IPS DF 6.9 (cell line): Measurements from ENCODE around the gene ZNF598.

Experiments
- DNase-seq: peaks from one replicate; pipeline ENCODE4 v3.0.0-alpha.2; 2013; ENCODE audit warnings: low read depth, low spot score
- H3K27ac ChIP-seq: one replicate; pipeline ENCODE4 v1.5.1; 2013; ENCODE audit warnings: low read length, control low read depth
- H3K27me3 ChIP-seq: 2 replicates; pipeline ENCODE4 v1.6.1; 2013; ENCODE audit warnings: mild to moderate bottlenecking, low read length; ENCODE audit not compliant: control insufficient read depth, insufficient read depth
- H3K36me3 ChIP-seq: 2 replicates; pipeline ENCODE4 v1.6.1; 2013; ENCODE audit warnings: low read length; ENCODE audit not compliant: control insufficient read depth, insufficient read depth
- H3K4me1 ChIP-seq: 2 replicates; pipeline ENCODE4 v1.6.1; 2013; ENCODE audit warnings: low read length; ENCODE audit not compliant: control insufficient read depth, insufficient read depth
- H3K4me3 ChIP-seq: 2 replicates; pipeline ENCODE4 v1.5.1; 2013; ENCODE audit warnings: mild to moderate bottlenecking, low read length
- H3K9me3 ChIP-seq: 2 replicates; pipeline ENCODE4 v1.6.1; 2013; ENCODE audit warnings: low read length, inconsistent platforms; ENCODE audit not compliant: control insufficient read depth, insufficient read depth
- WGBS: extraction: QIAGEN DNeasy Blood & Tissue Kit; methylation state at CpG from one replicate; pipeline ENCODE4 v1.1.7; 2013; ENCODE audit warnings: mixed read lengths, missing lambda C conversion rate; ENCODE audit not compliant: insufficient read length, insufficient coverage; 5-methylcytosine and 5-hydroxymethylcytosine counted together

ZNF598 gene

DNA sequence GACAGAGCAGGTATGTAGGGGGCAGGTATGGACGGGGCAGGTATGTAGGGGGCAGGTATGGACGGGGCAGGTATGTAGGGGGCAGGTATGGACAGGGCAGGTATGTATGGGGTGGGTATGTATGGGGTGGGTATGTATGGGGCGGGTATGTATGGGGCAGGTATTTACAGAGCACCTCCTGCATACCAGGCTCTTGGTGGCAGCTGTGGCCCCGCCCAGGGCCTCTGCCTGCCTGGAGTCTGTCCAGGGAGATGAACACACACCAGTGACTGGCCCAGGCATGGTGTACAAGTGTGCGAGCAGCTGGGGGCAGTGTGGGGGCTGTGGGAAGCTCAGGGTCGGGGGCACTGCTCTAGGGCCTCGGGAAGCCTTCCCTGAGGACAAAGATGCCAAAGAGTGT, 59.6 kb downstream of the ZNF598 start:
- H3K27ac ChIP-seq = no peak overlapping the region
- DNase-seq = no peak
- no peaks in the 10 kb centered on the region for H3K36me3 ChIP-seq
- H3K4me1 ChIP-seq = peaks cover 2% of the 10 kb centered on the region; the same call in 1 of the 2 replicates
- no peak overlapping the region for H3K4me3 ChIP-seq
- no peaks in the 10 kb centered on the region for H3K27me3 ChIP-seq
- no peaks in the 10 kb centered on the region for H3K9me3 ChIP-seq
- no CpG with 5 or more reads among the region's 7 CpGs for WGBS

DNA sequence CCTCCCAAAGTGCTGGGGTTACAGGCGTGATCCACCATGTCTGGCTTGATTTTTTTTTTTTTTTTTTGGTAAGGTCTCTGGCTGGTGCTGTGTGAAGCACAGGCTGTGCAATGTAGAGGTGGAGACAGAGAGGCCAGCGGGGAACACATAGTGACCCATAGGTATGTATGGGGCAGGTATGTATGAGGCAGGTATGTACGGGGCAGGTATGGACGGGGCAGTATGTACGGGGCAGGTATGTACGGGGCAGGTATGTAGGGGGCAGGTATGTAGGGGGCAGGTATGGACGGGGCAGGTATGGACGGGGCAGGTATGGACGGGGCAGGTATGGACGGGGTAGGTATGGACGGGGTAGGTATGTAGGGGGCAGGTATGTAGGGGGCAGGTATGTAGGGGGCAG, 60.1 kb downstream of the ZNF598 start:
- no CpG with 5 or more reads among the region's 11 CpGs for WGBS
- H3K36me3 ChIP-seq = no peaks in the 10 kb centered on the region
- DNase-seq = no peak
- peaks cover 1% of the 10 kb centered on the region; the same call in 1 of the 2 replicates for H3K4me1 ChIP-seq
- no peaks in the 10 kb centered on the region for H3K9me3 ChIP-seq
- no peak overlapping the region for H3K27ac ChIP-seq
- no peaks in the 10 kb centered on the region for H3K27me3 ChIP-seq
- no peak overlapping the region for H3K4me3 ChIP-seq
